Left lung (tissue), 10 donors: ENCODE results near the gene ARCN1. TPM values are rescaled to one million over a fixed set of nuclear protein-coding genes. Genes with fewer than 3 reads are reported as not detected.

ENCODE experiments used
- ATAC-seq: fragments of 200-7000 bp; cut with Tn5 transposase; one replicate; pipeline ENCODE4 v1.9.1; 2020; ENCODE audit warnings: moderate library complexity
- DNase-seq, 4 donors: peaks; one replicate each; pipeline ENCODE4 v3.0.0-alpha.2; 2013 to 2020
- H3K27ac ChIP-seq, 2 donors: fragments of 200-600 bp; sonication (generic) in 1 of 2; one replicate each; pipeline versions ENCODE4 v1.5.0 to v1.8.0; 2020 to 2021
- H3K27me3 ChIP-seq, 2 donors: fragments of 200-600 bp; sonication (generic) in 1 of 2; one replicate each; pipeline versions ENCODE4 v1.5.0 to v1.8.0; 2020 to 2021
- H3K36me3 ChIP-seq, 2 donors: fragments of 200-600 bp; sonication (generic) in 1 of 2; one replicate each; pipeline versions ENCODE4 v1.5.0 to v1.8.0; 2020 to 2021
- H3K4me1 ChIP-seq, 2 donors: fragments of 200-600 bp; one replicate each; pipeline ENCODE4 v1.8.0; 2021
- H3K4me3 ChIP-seq, 2 donors: fragments of 200-600 bp; sonication (generic) in 1 of 2; one replicate each; pipeline versions ENCODE4 v1.5.0 to v1.8.0; 2020 to 2021; ENCODE audit warnings: mild to moderate bottlenecking in 1 of 2
- H3K9me3 ChIP-seq, 2 donors: fragments of 200-600 bp; sonication (generic) in 1 of 2; one replicate each; pipeline versions ENCODE4 v1.5.0 to v1.8.0; 2020 to 2021
- CTCF ChIP-seq, 2 donors: fragments of 200-600 bp; sonication (generic) in 1 of 2; IDR thresholded peaks; one replicate each; pipeline versions ENCODE4 v1.5.0 to v1.8.0; 2021; ENCODE audit warnings: antibody characterized with exemption in 2 of 2
- intact Hi-C, 2 donors: fragments of 100-400 bp; cut with DNase I; formaldehyde crosslinking; loops; one replicate each; pipeline versions ENCODE4 v1.11.2 to v1.14.2; 2022
- polyA plus RNA-seq, 6 donors: library from polyadenylated mRNA; unstranded; fragments of 120-200 nt; gene quantifications; one replicate each; pipeline ENCODE4 v1.2.1, GENCODE V29; 2013; ENCODE audit not compliant: insufficient read length in 6 of 6
- total RNA-seq, 2 donors: library from RNA; stranded (reverse); fragmentation: NEBNext Ultra II Directional; extraction: Animal tissue kit (Norgen Biotek cat#: 25700); gene quantifications; one replicate each; pipeline ENCODE4 v1.2.1, GENCODE V29; 2021
- donor health status: DM: no; HTN: yes; CAD: no.
- donor health status: DM: no; HTN: no; CAD: no.

ARCN1 gene
- total and polyA plus RNA-seq, 8 donors, result 141 to 171 (median 166) TPM

- no peaks in the 10 kb centered on the region for H3K27me3 ChIP-seq
- peaks cover 0 to 87% of the 10 kb centered on the region in 2 donors for H3K36me3 ChIP-seq
- intact Hi-C loops, result no loop called here
- H3K9me3 ChIP-seq, result no peaks in the 10 kb centered on the region
- TF ChIP-seq CTCF (IDR thresholded peaks at IDR 0.05), result no peak
- H3K27ac ChIP-seq, result no peak overlapping the region
- ATAC-seq (no peak), DNase-seq (peak in 1 of 4 donors; percentile 22)
- H3K4me3 ChIP-seq, result no peak overlapping the region
- H3K4me1 ChIP-seq, result peaks cover 0 to 3% of the 10 kb centered on the region in 2 donors
Observed at GRCh38 chr11:118639899-118640298, 67.7 kb downstream of the ARCN1 start.

GRCh38 chr11:118640332-118641154 is 68.3 kb downstream of the ARCN1 start:
- intact Hi-C loops, result no loop called here
- H3K27ac ChIP-seq, result no peak overlapping the region
- DNase-seq, result peak in 1 of 4 donors; percentile 52
- peaks cover 0 to 91% of the 10 kb centered on the region in 2 donors for H3K36me3 ChIP-seq
- no peaks in the 10 kb centered on the region for H3K9me3 ChIP-seq
- H3K4me1 ChIP-seq, result peaks cover 0 to 3% of the 10 kb centered on the region in 2 donors
- no peak for TF ChIP-seq CTCF (IDR thresholded peaks at IDR 0.05)
- no peaks in the 10 kb centered on the region for H3K27me3 ChIP-seq
- H3K4me3 ChIP-seq, result no peak overlapping the region
- ATAC-seq, result peak; percentile 20

GRCh38 chr11:118641397-118642019 is 69.3 kb downstream of the ARCN1 start:
- Histone ChIP-seq H3K4me1 (peaks cover 0 to 2% of the 10 kb centered on the region in 2 donors), H3K27me3 (no peaks in the 10 kb centered on the region), H3K4me3 (no peak overlapping the region), H3K9me3 (no peaks in the 10 kb centered on the region), H3K36me3 (peaks cover 0 to 91% of the 10 kb centered on the region in 2 donors), H3K27ac (no peak overlapping the region)
- ATAC-seq, result no peak
- peak in 2 of 4 donors; percentile 58 to 77 for DNase-seq
- TF ChIP-seq CTCF (IDR thresholded peaks at IDR 0.05), result no peak
- intact Hi-C loops, result no loop called here

- Histone ChIP-seq H3K4me3 (no peak overlapping the region), H3K9me3 (no peaks in the 10 kb centered on the region), H3K27ac (no peak overlapping the region), H3K36me3 (peaks cover 0 to 90% of the 10 kb centered on the region in 2 donors), H3K27me3 (no peaks in the 10 kb centered on the region), H3K4me1 (no peaks in the 10 kb centered on the region)
- no peak for ATAC-seq
- intact Hi-C loops, result no loop called here
- DNase-seq, result peak in 1 of 4 donors; percentile 54
- TF ChIP-seq CTCF (IDR thresholded peaks at IDR 0.05), result no peak
Observed at GRCh38 chr11:118643142-118643994, 71.2 kb downstream of the ARCN1 start.
